ENCODE data around the gene H1-8.

The H1-8 gene

DNA sequence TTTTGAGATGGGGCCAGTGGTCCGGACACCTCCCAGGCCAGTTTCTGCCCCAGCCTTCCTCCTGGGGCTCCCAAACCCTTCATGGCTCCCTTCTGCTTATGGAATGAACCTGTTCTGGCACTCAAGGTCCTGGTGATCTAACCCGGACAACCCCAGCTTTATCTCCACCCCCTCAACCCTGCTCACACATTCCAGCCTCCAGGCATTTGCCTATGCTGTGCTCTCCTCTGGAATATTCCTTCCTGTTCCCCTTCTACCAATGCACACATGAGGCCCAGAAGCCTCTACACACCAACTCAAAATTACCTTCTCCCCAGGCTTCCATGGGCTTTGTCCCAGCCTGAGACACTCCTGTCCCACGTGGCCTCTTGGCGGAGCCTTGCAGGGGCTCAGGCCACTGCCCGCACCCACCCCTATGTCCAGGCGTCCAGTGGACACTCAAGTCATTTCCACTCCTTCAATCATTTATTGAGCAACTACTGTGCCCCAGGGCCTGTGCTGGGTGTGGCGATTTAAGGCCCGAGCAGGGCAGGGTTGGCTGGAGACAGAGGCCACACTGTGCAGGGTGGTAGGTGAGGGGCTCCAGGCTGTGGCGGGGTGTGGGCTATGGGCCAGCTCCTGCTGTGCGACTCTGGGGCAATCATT, 44.7 kb downstream of the H1-8 start:
- no peak overlapping the region for H3K4me3 ChIP-seq (ENCODE audit: low read depth, low read length)
- no peak for DNase-seq
- H3K36me3 ChIP-seq = peaks cover 16% of the 10 kb centered on the region
- H3K9me3 ChIP-seq = no peaks in the 10 kb centered on the region
- H3K4me1 ChIP-seq = peaks cover 10% of the 10 kb centered on the region; the same call in 1 of the 2 replicates
- H3K27me3 ChIP-seq = no peaks in the 10 kb centered on the region
- TF ChIP-seq, protein P1, sequence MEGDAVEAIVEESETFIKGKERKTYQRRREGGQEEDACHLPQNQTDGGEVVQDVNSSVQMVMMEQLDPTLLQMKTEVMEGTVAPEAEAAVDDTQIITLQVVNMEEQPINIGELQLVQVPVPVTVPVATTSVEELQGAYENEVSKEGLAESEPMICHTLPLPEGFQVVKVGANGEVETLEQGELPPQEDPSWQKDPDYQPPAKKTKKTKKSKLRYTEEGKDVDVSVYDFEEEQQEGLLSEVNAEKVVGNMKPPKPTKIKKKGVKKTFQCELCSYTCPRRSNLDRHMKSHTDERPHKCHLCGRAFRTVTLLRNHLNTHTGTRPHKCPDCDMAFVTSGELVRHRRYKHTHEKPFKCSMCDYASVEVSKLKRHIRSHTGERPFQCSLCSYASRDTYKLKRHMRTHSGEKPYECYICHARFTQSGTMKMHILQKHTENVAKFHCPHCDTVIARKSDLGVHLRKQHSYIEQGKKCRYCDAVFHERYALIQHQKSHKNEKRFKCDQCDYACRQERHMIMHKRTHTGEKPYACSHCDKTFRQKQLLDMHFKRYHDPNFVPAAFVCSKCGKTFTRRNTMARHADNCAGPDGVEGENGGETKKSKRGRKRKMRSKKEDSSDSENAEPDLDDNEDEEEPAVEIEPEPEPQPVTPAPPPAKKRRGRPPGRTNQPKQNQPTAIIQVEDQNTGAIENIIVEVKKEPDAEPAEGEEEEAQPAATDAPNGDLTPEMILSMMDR (IDR thresholded peaks at IDR 0.05; ENCODE audit: low read depth, low read length) = no peak

GRCh38 chr3:129590215-129590614, 47.2 kb downstream of the H1-8 start:
- Histone ChIP-seq H3K9me3 (no peaks in the 10 kb centered on the region), H3K36me3 (peaks cover 11% of the 10 kb centered on the region), H3K27me3 (no peaks in the 10 kb centered on the region), H3K4me1 (peaks cover 22% of the 10 kb centered on the region), H3K4me3 (ENCODE audit: low read depth, low read length) (no peak overlapping the region)
- TF ChIP-seq, protein P1 (IDR thresholded peaks at IDR 0.05; ENCODE audit: low read depth, low read length) = no peak
- no peak for DNase-seq

GRCh38 chr3:129591932-129592331, 49.0 kb downstream of the H1-8 start:
- no peaks in the 10 kb centered on the region for H3K27me3 ChIP-seq
- peaks cover 27% of the 10 kb centered on the region for H3K4me1 ChIP-seq
- H3K4me3 ChIP-seq (ENCODE audit: low read depth, low read length) = no peak overlapping the region
- no peaks in the 10 kb centered on the region for H3K9me3 ChIP-seq
- TF ChIP-seq, protein P1 (IDR thresholded peaks at IDR 0.05; ENCODE audit: low read depth, low read length) = no peak
- no peak for DNase-seq
- no peaks in the 10 kb centered on the region; the same call in none of the 2 replicates for H3K36me3 ChIP-seq

GRCh38 chr3:129592381-129593131, 49.6 kb downstream of the H1-8 start:
- H3K4me3 ChIP-seq (ENCODE audit: low read depth, low read length) = no peak overlapping the region
- H3K4me1 ChIP-seq = peaks cover 33% of the 10 kb centered on the region
- TF ChIP-seq, protein P1 (IDR thresholded peaks at IDR 0.05; ENCODE audit: low read depth, low read length) = no peak
- no peaks in the 10 kb centered on the region for H3K9me3 ChIP-seq
- no peaks in the 10 kb centered on the region for H3K27me3 ChIP-seq
- no peaks in the 10 kb centered on the region; the same call in none of the 2 replicates for H3K36me3 ChIP-seq
- no peak for DNase-seq

DNA sequence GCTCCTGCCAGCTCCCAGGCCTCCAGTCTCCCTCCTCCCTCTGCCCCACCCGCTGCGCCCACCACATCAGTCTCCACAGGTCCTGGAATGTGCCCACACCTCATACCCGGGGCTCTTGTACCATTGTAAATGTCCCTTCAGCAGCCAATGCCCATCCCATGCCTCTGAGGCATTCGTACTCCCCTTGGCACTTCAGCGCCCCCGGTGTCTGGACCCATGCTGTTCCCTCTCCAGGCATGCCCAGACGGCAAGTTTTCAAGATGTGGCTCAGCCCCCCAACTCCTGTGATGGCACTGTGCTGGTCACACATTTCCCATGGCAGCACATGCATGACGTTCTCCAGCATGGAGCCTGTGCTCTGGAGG, 50.2 kb downstream of the H1-8 start:
- TF ChIP-seq, protein P1 (IDR thresholded peaks at IDR 0.05; ENCODE audit: low read depth, low read length) = 0 out of 2 replicates have a peak, but pooled peaks have one; percentile 11
- H3K4me3 ChIP-seq (ENCODE audit: low read depth, low read length) = no peak overlapping the region
- no peaks in the 10 kb centered on the region for H3K9me3 ChIP-seq
- H3K27me3 ChIP-seq = no peaks in the 10 kb centered on the region
- H3K4me1 ChIP-seq = peaks cover 40% of the 10 kb centered on the region
- no peak for DNase-seq
- no peaks in the 10 kb centered on the region; the same call in none of the 2 replicates for H3K36me3 ChIP-seq
